Suprapubic skin (tissue), 4 donors: ENCODE measurements around the gene GALR3. TPM values are rescaled to one million over a fixed set of nuclear protein-coding genes. Genes with fewer than 3 reads are reported as not detected.

Experiments used
- DNase-seq, 2 donors: peaks; one replicate each; pipeline ENCODE4 v3.0.0-alpha.2; 2019; ENCODE audit warnings: low spot score in 2 of 2
- H3K27ac ChIP-seq: fragments of 200-600 bp; sonication (generic); one replicate; pipeline ENCODE4 v1.5.1; 2019
- H3K27me3 ChIP-seq: fragments of 200-600 bp; sonication (generic); one replicate; pipeline ENCODE4 v1.5.1; 2019
- H3K36me3 ChIP-seq: fragments of 200-600 bp; sonication (generic); one replicate; pipeline ENCODE4 v1.5.1; 2019
- H3K4me1 ChIP-seq: fragments of 200-600 bp; sonication (generic); one replicate; pipeline ENCODE4 v1.5.1; 2019
- H3K4me3 ChIP-seq: fragments of 200-600 bp; sonication (generic); one replicate; pipeline ENCODE4 v1.5.1; 2019; ENCODE audit warnings: mild to moderate bottlenecking
- H3K9me3 ChIP-seq: fragments of 200-600 bp; sonication (generic); one replicate; pipeline ENCODE4 v1.5.1; 2019
- EP300 ChIP-seq: sonication (generic); formaldehyde crosslinking; IDR thresholded peaks from one replicate; pipeline ENCODE4 v1.6.1; 2017; ENCODE audit warnings: antibody characterized with exemption
- POLR2A ChIP-seq, 2 donors: fragments of 450-650 bp; IDR thresholded peaks; one replicate each; pipeline ENCODE4 v1.6.1; 2017; ENCODE audit warnings: antibody characterized with exemption in 2 of 2, mild to moderate bottlenecking in 2 of 2, moderate library complexity in 2 of 2
- POLR2AphosphoS5 ChIP-seq, 3 donors: sonication (generic); formaldehyde crosslinking; IDR thresholded peaks; one replicate each; pipeline ENCODE4 v1.6.1; 2017; ENCODE audit warnings: antibody characterized with exemption in 3 of 3
- WGBS: methylation state at CpG from one replicate; pipeline ENCODE4 v1.1.5; 2018; 5-methylcytosine and 5-hydroxymethylcytosine counted together
- total RNA-seq, 4 donors: library from RNA; depleted of rRNA; stranded (reverse); fragments of >200 nt; gene quantifications; one replicate each; pipeline ENCODE4 v1.1.0, GENCODE V29; 2016
- TF ChIP-seq, protein P1 (sequence below), 2 donors: fragments of 200-600 bp in 1 of 2; fragments of 450-650 bp in 1 of 2; sonication (generic) in 1 of 2; IDR thresholded peaks; one replicate each; pipeline ENCODE4 v1.5.1; 2016 to 2019; ENCODE audit warnings: antibody characterized with exemption in 2 of 2, mild to moderate bottlenecking in 1 of 2, moderate library complexity in 1 of 2

The GALR3 gene
- total RNA-seq, 4 donors from 2014 or later, result not detected

- DNase-seq, result no peak
- 93% methylated on average over 2 of the region's 2 CpGs for WGBS
These were observed 11.3 kb upstream of the GALR3 start for GRCh38 chr22:37811867-37812266.

DNA sequence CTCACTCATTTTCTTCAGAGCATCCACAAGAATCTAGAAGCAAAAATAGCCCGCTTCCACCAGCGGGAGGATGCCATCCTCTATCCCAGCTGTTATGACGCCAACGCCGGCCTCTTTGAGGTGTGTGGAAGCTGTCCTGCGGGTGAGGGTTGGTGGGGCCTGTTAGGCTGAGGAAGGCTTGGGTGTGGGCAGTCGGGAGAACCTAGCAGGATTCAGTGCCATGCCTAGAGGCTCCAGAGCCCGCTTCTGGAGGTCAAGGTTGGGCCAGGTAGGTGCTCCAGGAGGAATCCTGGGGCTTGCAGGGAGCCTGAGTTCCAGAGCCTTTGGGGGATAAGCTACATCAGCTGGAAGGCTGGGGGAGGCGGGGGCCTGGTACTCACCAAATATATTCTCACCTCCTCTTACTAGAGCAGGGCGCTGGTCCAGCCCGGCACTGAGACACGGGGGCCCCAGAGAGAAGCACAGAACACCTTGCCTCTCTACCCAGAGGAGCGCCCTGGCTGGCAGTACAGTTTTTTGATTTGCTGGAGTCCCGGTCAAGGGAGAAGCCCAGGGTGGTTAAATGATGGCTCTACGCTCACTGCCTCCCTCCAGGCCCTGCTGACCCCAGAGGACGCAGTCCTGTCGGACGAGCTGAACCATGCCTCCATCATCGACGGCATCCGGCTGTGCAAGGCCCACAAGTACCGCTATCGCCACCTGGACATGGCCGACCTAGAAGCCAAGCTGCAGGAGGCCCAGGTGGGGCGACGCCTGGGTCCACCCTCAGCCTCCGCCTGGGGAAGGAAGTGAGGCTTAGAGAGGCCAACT lies 10.1 kb upstream of the GALR3 start:
- Histone ChIP-seq H3K4me3 (no peak overlapping the region), H3K27ac (no peak overlapping the region), H3K27me3 (no peaks in the 10 kb centered on the region), H3K9me3 (no peaks in the 10 kb centered on the region), H3K36me3 (peaks cover 21% of the 10 kb centered on the region), H3K4me1 (peaks cover 22% of the 10 kb centered on the region)
- TF ChIP-seq POLR2AphosphoS5 (IDR thresholded peaks at IDR 0.05), result no peak
- no peak for TF ChIP-seq POLR2A (IDR thresholded peaks at IDR 0.05)
- 89% methylated on average over 19 of the region's 27 CpGs for WGBS
- no peak for DNase-seq

More at GRCh38 chr22:37811867-37812266, 11.3 kb upstream of the GALR3 start:
- no peaks in the 10 kb centered on the region for H3K27me3 ChIP-seq
- H3K9me3 ChIP-seq, result no peaks in the 10 kb centered on the region
- TF ChIP-seq, protein P1, sequence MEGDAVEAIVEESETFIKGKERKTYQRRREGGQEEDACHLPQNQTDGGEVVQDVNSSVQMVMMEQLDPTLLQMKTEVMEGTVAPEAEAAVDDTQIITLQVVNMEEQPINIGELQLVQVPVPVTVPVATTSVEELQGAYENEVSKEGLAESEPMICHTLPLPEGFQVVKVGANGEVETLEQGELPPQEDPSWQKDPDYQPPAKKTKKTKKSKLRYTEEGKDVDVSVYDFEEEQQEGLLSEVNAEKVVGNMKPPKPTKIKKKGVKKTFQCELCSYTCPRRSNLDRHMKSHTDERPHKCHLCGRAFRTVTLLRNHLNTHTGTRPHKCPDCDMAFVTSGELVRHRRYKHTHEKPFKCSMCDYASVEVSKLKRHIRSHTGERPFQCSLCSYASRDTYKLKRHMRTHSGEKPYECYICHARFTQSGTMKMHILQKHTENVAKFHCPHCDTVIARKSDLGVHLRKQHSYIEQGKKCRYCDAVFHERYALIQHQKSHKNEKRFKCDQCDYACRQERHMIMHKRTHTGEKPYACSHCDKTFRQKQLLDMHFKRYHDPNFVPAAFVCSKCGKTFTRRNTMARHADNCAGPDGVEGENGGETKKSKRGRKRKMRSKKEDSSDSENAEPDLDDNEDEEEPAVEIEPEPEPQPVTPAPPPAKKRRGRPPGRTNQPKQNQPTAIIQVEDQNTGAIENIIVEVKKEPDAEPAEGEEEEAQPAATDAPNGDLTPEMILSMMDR (IDR thresholded peaks at IDR 0.05), result no peak
- TF ChIP-seq POLR2AphosphoS5 (IDR thresholded peaks at IDR 0.05) (no peak), POLR2A (IDR thresholded peaks at IDR 0.05) (no peak), EP300 (no peak)
- H3K4me3 ChIP-seq, result no peak overlapping the region
- peaks cover 21% of the 10 kb centered on the region for H3K36me3 ChIP-seq
- H3K4me1 ChIP-seq, result peaks cover 24% of the 10 kb centered on the region
- no peak overlapping the region for H3K27ac ChIP-seq

GRCh38 chr22:37815593-37815992 lies 7.6 kb upstream of the GALR3 start:
- peaks cover 20% of the 10 kb centered on the region for H3K4me1 ChIP-seq
- H3K27me3 ChIP-seq, result peaks cover 7% of the 10 kb centered on the region
- peaks cover 21% of the 10 kb centered on the region for H3K36me3 ChIP-seq
- no peak overlapping the region for H3K4me3 ChIP-seq
- 90% methylated on average over 12 of the region's 12 CpGs for WGBS
- DNase-seq, result no peak
- TF ChIP-seq POLR2AphosphoS5 (IDR thresholded peaks at IDR 0.05) (no peak), EP300 (no peak), POLR2A (IDR thresholded peaks at IDR 0.05) (no peak)
- TF ChIP-seq, protein P1 (IDR thresholded peaks at IDR 0.05), result no peak
- H3K27ac ChIP-seq, result no peak overlapping the region
- no peaks in the 10 kb centered on the region for H3K9me3 ChIP-seq

DNA sequence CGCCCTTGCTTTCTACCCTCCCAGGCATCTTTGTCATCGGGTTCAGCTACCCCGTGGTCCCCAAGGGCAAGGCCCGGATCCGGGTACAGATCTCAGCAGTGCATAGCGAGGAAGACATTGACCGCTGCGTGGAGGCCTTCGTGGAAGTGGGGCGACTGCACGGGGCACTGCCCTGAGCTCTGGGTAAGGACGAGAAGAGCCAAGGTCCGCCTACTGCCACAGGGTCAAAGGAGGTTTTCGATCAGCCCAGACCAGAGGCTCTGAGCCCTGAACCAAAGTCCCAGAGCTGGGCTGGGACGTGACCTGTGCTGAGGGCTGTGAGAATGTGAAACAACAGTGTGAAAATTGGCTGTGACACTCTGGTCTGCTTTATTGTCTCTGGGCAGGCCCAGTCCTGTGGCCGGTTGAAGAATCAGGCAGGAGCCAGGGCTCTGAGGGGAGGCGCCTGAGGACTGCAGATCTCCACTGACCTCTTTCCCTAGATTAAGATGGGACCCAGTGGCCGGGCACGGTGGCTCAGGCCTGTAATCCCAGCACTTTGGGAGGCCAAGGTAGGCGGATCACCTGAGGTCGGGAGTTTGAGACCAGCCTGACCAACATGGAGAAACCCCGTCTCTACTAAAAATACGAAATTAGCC lies 6.5 kb upstream of the GALR3 start:
- WGBS, result 95% methylated on average over 23 of the region's 23 CpGs
- no peak overlapping the region for H3K4me3 ChIP-seq
- peaks cover 21% of the 10 kb centered on the region for H3K36me3 ChIP-seq
- H3K27me3 ChIP-seq, result peaks cover 12% of the 10 kb centered on the region
- H3K9me3 ChIP-seq, result no peaks in the 10 kb centered on the region
- H3K27ac ChIP-seq, result no peak overlapping the region
- no peak for DNase-seq
- H3K4me1 ChIP-seq, result peaks cover 20% of the 10 kb centered on the region
- no peak for TF ChIP-seq POLR2A (IDR thresholded peaks at IDR 0.05)
- TF ChIP-seq EP300, result no peak
- TF ChIP-seq, protein P1 (IDR thresholded peaks at IDR 0.05), result no peak
- TF ChIP-seq POLR2AphosphoS5 (IDR thresholded peaks at IDR 0.05), result no peak

DNA sequence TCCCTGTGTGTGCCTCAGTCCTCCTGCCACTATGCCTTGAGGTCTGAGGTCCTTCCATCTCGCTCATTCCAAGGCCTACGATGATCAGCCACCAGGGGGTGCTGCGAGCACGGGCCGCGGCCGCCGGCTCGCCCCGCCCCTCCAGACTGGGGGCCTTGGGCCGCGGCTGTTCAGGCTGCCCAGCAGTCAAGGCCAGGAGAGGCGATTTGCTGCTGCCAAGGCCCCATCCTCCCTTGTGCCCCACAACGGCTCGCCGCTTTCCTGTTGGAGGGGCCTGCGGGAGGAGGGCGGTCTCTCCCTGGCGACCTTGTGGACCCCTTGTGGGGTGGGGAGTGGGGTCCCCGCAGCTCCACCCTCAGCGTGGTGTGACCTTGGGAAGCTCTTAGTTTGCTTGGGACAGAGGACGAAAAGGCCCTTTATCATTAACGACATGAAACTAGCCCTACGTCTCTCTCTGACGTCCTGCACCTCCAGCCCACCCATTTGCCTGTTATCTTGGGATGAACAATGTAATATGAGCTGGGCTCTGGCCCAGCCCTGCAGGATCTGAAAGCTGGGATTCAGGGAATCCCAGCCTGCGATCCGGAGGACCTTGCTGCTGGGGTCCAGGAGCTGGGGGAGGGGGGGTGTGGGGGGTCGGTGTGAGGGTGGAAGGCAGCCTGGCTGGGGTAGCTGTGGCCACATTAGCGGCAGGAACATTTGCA lies 5.3 kb upstream of the GALR3 start:
- peak; percentile 84 to 89 for DNase-seq
- Histone ChIP-seq H3K36me3 (peaks cover 20% of the 10 kb centered on the region), H3K27me3 (peaks cover 22% of the 10 kb centered on the region), H3K4me3 (peak overlapping the region; percentile 49), H3K27ac (no peak overlapping the region), H3K4me1 (peaks cover 20% of the 10 kb centered on the region), H3K9me3 (no peaks in the 10 kb centered on the region)
- no peak for TF ChIP-seq POLR2AphosphoS5 (IDR thresholded peaks at IDR 0.05)
- TF ChIP-seq, protein P1 (IDR thresholded peaks at IDR 0.05), result peak; percentile 89 to 96
- WGBS, result 0% methylated on average over 4 of the region's 29 CpGs
